Osteoblast (primary cell): ENCODE results near the gene RAB2B. TPM values are rescaled to one million over a fixed set of nuclear protein-coding genes. Genes with fewer than 3 reads are reported as not detected.

Experiments used
- DNase-seq: peaks from one replicate; pipeline ENCODE4 v3.0.0; 2011; ENCODE audit warnings: low spot score, mixed read lengths; ENCODE audit not compliant: insufficient read length; ENCODE audit errors: missing footprints
- H2AFZ ChIP-seq: 2 replicates; pipeline ENCODE4 v1.6.0; 2011; ENCODE audit warnings: mild to moderate bottlenecking, low read length
- H3K27ac ChIP-seq: 2 replicates; pipeline ENCODE4 v1.5.1; 2011; ENCODE audit warnings: mild to moderate bottlenecking, low read depth, low read length, moderate library complexity
- H3K27me3 ChIP-seq: 2 replicates; pipeline ENCODE4 v1.6.0; 2012; ENCODE audit warnings: mild to moderate bottlenecking, control low read depth, inconsistent platforms, low read length, moderate library complexity; ENCODE audit not compliant: insufficient read depth
- H3K36me3 ChIP-seq: 2 replicates; pipeline ENCODE4 v1.5.1; 2011; ENCODE audit warnings: mild to moderate bottlenecking, low read length, control low read depth, moderate library complexity; ENCODE audit not compliant: insufficient read depth
- H3K4me1 ChIP-seq: 2 replicates; pipeline ENCODE4 v1.5.1; 2011; ENCODE audit warnings: mild to moderate bottlenecking, low read length, control low read depth, moderate library complexity; ENCODE audit not compliant: insufficient read depth
- H3K4me2 ChIP-seq: 2 replicates; pipeline ENCODE4 v1.6.0; 2011; ENCODE audit warnings: mild to moderate bottlenecking, low read length; ENCODE audit not compliant: insufficient read depth
- H3K4me3 ChIP-seq: fragments of 200-600 bp; sonication (generic); 3 replicates; pipeline ENCODE4 v1.5.1; 2012; ENCODE audit warnings: mild to moderate bottlenecking, low read length, inconsistent platforms; ENCODE audit not compliant: insufficient read depth
- H3K79me2 ChIP-seq: 2 replicates; pipeline ENCODE4 v1.6.0; 2012; ENCODE audit warnings: mild to moderate bottlenecking, low read length, control low read depth, inconsistent platforms; ENCODE audit not compliant: insufficient read depth
- H3K9me3 ChIP-seq: 2 replicates; pipeline ENCODE4 v1.5.1; 2011; ENCODE audit warnings: low read depth, low read length, control low read depth
- H4K20me1 ChIP-seq: 2 replicates; pipeline ENCODE4 v1.6.0; 2012; ENCODE audit warnings: mild to moderate bottlenecking, low read length, control low read depth; ENCODE audit not compliant: insufficient read depth
- total RNA-seq: library from RNA; depleted of rRNA; stranded (reverse); fragments of >200 nt; gene quantifications from 2 replicates; pipeline ENCODE4 v1.2.3, GENCODE V29; 2012
- TF ChIP-seq, protein P1 (sequence below): IDR thresholded peaks from 2 replicates; pipeline ENCODE4 v1.5.1; 2011; ENCODE audit warnings: mild to moderate bottlenecking, low read depth, low read length, moderate library complexity; ENCODE audit errors: extremely low read depth

RAB2B gene
- total RNA-seq, 1 donor, result 25.0 TPM

DNA sequence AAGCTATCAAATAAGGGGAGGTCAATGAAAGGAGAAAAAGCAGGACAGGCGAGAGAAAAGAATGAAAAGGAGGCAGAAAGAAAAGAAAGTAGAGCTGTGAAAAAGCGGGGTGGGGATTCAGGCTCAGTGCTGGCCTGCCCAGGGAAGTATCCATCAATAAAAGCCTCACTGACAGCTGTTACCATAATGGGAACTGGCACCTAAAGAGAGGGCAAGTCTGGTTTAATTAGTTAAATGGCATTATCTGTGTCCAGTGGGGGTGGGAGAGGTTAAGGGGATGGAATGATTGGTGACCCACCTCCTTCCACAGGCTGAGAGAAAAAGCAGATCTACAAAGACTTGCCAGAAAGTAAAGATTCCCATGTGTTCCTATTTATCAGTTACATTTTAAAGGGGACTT lies 42.0 kb upstream of the RAB2B start:
- no peak for DNase-seq
- H3K4me1 ChIP-seq, result peaks cover 9% of the 10 kb centered on the region
- no peaks in the 10 kb centered on the region for H4K20me1 ChIP-seq
- H3K9me3 ChIP-seq, result no peaks in the 10 kb centered on the region
- H2AFZ ChIP-seq, result no peak overlapping the region
- TF ChIP-seq, protein P1, sequence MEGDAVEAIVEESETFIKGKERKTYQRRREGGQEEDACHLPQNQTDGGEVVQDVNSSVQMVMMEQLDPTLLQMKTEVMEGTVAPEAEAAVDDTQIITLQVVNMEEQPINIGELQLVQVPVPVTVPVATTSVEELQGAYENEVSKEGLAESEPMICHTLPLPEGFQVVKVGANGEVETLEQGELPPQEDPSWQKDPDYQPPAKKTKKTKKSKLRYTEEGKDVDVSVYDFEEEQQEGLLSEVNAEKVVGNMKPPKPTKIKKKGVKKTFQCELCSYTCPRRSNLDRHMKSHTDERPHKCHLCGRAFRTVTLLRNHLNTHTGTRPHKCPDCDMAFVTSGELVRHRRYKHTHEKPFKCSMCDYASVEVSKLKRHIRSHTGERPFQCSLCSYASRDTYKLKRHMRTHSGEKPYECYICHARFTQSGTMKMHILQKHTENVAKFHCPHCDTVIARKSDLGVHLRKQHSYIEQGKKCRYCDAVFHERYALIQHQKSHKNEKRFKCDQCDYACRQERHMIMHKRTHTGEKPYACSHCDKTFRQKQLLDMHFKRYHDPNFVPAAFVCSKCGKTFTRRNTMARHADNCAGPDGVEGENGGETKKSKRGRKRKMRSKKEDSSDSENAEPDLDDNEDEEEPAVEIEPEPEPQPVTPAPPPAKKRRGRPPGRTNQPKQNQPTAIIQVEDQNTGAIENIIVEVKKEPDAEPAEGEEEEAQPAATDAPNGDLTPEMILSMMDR, result no peak
- H3K4me2 ChIP-seq, result no peak overlapping the region
- no peaks in the 10 kb centered on the region for H3K79me2 ChIP-seq
- peaks cover 2% of the 10 kb centered on the region for H3K27me3 ChIP-seq
- no peak overlapping the region for H3K27ac ChIP-seq
- H3K4me3 ChIP-seq, result no peak overlapping the region
- no peaks in the 10 kb centered on the region for H3K36me3 ChIP-seq

DNA sequence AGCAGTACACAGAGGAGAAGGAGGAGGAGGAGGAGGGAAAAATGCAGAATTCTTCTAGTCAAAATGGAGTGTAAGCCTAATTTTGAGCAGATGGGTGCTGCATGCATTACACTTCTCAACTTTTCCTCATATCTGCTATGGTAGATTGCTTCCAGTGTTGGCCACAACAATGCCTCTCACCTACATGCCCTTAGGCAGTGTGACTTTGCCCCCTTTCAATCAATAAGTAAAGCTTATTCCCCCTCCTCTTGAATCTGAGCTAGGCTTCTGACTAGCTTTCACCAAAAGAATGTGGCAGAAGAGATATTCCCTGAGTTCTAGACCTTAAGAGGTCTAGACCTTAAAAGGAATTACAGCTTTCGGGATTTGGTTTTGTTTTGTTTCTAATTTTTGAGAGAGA lies 37.6 kb upstream of the RAB2B start:
- no peaks in the 10 kb centered on the region for H4K20me1 ChIP-seq
- H3K36me3 ChIP-seq, result no peaks in the 10 kb centered on the region
- H3K79me2 ChIP-seq, result peaks cover 18% of the 10 kb centered on the region
- DNase-seq, result no peak
- H2AFZ ChIP-seq, result peak overlapping the region; percentile 19
- no peaks in the 10 kb centered on the region for H3K9me3 ChIP-seq
- H3K4me1 ChIP-seq, result peaks cover 15% of the 10 kb centered on the region
- H3K27ac ChIP-seq, result no peak overlapping the region
- TF ChIP-seq, protein P1, result no peak
- peaks cover 2% of the 10 kb centered on the region for H3K27me3 ChIP-seq
- H3K4me3 ChIP-seq, result no peak overlapping the region
- no peak overlapping the region for H3K4me2 ChIP-seq

DNA sequence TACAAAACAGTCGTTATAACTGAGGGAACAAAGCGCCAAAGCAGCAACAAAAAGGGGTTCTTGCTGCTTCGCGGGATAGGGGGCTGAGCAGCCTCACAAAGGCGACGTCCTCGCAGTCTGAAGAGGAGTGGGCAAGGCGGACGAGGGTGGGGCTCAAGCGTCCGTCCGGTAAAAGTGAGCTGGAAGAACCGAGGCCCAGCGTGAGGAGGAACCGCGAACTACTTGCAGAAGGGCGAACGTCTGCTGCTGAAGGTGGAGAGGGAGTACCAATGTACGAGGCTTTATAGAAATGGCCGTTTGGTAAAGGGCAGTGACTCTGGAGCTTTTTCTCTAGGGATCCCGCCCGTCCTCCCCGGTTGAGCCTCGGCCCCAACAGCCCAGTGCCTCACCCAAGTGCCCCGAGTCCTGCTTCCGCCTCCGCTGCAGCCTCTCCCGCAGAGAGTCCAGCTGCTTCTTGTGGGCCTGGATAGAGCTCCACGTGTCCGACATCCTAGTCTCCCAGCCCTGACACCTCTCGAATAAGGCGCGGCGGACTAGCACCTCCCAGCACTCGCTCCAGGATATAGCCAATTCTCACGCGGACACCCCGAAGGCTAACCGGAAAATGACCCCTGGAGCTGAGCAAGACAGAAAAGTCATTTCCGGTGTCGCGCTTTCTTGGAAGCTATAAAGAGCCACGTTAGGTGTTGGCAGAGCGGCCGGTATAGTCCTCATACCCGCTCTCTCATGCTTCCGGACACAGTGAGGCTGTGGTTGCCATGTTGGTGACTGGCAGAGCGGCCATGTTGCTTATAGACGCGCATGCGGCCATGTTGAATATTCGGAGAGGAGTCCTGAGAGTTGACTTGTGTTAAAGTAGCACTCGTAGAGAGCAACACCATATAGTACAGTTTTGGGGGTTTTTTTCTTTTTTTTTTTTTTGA lies 34.2 kb upstream of the RAB2B start, which contains the start of gene METTL3:
METTL3 (minus strand) TSS at position 606 of the 923 bp plus-strand sequence; CDS start at position 489, 117 bp downstream.
- H3K79me2 ChIP-seq, result peaks cover 47% of the 10 kb centered on the region

More for the DNA sequence above, 34.2 kb upstream of the RAB2B start, which contains the start of gene METTL3:
- TF ChIP-seq, protein P1, result no peak
- Histone ChIP-seq H4K20me1 (no peaks in the 10 kb centered on the region), H3K27ac (peak within 1 kb of the TSS; percentile 84), H3K36me3 (peaks cover 3% of the 10 kb centered on the region), H3K9me3 (no peaks in the 10 kb centered on the region), H3K4me3 (peak within 1 kb of the TSS; percentile 97), H3K27me3 (peaks cover 2% of the 10 kb centered on the region), H3K4me2 (peak within 1 kb of the TSS; percentile 97), H3K4me1 (peaks cover 16% of the 10 kb centered on the region), H2AFZ (peak within 1 kb of the TSS; percentile 91)
- peak; percentile 96 for DNase-seq
